ENCODE data around the gene EYS. TPM values are rescaled to one million over a fixed set of nuclear protein-coding genes. Genes with fewer than 3 reads are reported as not detected.

EYS gene
- total RNA-seq, 4 donors from 2014 or later, result 0.12 to 1.4 (median 0.22) TPM

- no peak for DNase-seq (ENCODE audit: low spot score)
- TF ChIP-seq CTCF (IDR thresholded peaks at IDR 0.05), result no peak
- no peak for ATAC-seq (ENCODE audit: low FRiP score)
These were observed 1606.2 kb downstream of the EYS start for GRCh38 chr6:64100702-64101303.

DNA sequence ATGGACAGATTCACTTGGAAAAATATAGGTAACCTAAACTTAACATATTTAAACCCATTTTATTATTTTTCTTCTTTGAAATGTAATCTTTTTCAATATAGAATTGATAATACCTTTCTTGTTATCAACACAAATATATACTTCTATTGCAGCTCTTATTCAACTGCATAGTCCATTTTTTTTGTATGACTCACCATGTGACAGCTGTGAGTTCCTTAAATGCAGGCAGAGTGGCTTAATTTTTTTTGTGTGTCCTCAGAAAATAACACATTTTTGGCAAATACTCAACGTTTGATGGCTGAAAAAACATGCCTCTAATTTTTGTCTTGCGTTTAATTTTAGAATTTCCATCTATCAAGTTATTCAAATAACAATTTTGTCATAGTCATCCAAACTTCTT lies 1616.7 kb downstream of the EYS start:
- no peak for TF ChIP-seq CTCF (IDR thresholded peaks at IDR 0.05)
- no peak for DNase-seq (ENCODE audit: low spot score)
- ATAC-seq (ENCODE audit: low FRiP score), result no peak

- no peak for TF ChIP-seq CTCF (IDR thresholded peaks at IDR 0.05)
- no peak for ATAC-seq (ENCODE audit: low FRiP score)
These were observed 1621.9 kb downstream of the EYS start for GRCh38 chr6:64085126-64085525.

GRCh38 chr6:64084185-64084663 lies 1622.8 kb downstream of the EYS start:
- no peak for TF ChIP-seq CTCF (IDR thresholded peaks at IDR 0.05)
- ATAC-seq (ENCODE audit: low FRiP score) (no peak), DNase-seq (ENCODE audit: low spot score) (no peak)

More at GRCh38 chr6:64085126-64085525, 1621.9 kb downstream of the EYS start:
- no peak for DNase-seq (ENCODE audit: low spot score)

DNA sequence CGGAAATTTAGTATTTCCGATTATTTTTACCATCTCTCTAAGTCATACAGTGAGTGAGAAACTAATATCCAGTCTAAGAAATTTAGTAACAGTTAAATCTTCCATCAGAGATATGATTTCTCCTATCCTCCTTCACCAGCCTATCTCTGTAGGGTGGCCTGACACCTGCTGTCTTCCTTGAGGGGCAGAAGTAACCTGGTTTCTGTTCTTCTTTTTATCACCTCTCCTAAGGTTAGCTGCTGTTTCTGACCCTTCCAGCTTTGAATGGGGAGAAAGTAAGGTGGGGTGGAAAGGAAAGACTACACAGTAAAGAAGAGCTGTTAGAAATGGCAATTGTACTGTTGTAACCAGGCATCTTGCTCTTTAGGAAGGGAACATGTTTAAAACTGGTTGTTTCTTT lies 1623.8 kb downstream of the EYS start:
- ATAC-seq (ENCODE audit: low FRiP score), result no peak
- no peak for TF ChIP-seq CTCF (IDR thresholded peaks at IDR 0.05)

DNA sequence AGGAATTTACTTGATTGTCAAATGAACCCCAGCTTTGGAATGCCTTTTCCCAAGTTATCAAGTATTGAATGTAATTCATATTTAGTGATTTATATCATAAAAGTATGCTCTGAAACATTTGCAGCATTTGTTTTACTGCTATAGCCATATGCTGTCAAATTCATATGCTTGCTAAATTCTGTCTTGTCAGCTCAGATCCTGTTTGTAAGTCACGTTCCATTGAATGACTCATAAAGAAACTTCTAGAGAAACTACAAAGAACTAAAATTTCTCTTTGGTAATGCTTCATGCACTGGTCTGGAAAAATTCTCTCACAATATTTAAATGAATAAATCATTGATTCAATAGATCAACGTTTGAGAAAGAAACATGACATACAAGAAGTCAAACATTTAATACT lies 1625.6 kb downstream of the EYS start:
- TF ChIP-seq CTCF (IDR thresholded peaks at IDR 0.05), result no peak
- DNase-seq (ENCODE audit: low spot score) (no peak), ATAC-seq (ENCODE audit: low FRiP score) (no peak)

More for the DNA sequence above, 1623.8 kb downstream of the EYS start:
- no peak for DNase-seq (ENCODE audit: low spot score)

GRCh38 chr6:64074981-64075380 lies 1632.0 kb downstream of the EYS start:
- TF ChIP-seq CTCF (IDR thresholded peaks at IDR 0.05), result no peak
- DNase-seq (ENCODE audit: low spot score), result no peak
- no peak for ATAC-seq (ENCODE audit: low FRiP score)

Measured in omental fat pad (tissue), 4 donors.